CD4-positive, alpha-beta memory T cell (primary cell): ENCODE data around the gene RABGGTB. TPM values are rescaled to one million over a fixed set of nuclear protein-coding genes. Genes with fewer than 3 reads are reported as not detected.
A peak's percentile ranks its signal among the peaks of the same experiment; 100 is the strongest.

Experiments used
- CTCF ChIA-PET: fragments of 350-600 bp; sonication (Branson Sonifier 250); formaldehyde crosslinking; loops from one replicate; lab custom pipeline; 2021; ENCODE audit warnings: inconsistent platforms; ENCODE audit not compliant: partially characterized antibody; lab: Charles Lee
- POLR2A ChIA-PET: fragments of 350-600 bp; sonication (Branson Sonifier 250); formaldehyde crosslinking; loops from one replicate; lab custom pipeline; 2021; ENCODE audit not compliant: partially characterized antibody; lab: Charles Lee
- DNase-seq, 5 donors: peaks; one replicate each; pipeline versions ENCODE4 v3.0.0 to v3.0.0-alpha.2; 2020 to 2022; ENCODE audit warnings: mixed read lengths in 1 of 5
- H3K27ac ChIP-seq: one replicate; pipeline ENCODE4 v1.7.0; 2013; ENCODE audit warnings: low read depth, low read length
- H3K27me3 ChIP-seq: 2 replicates; pipeline ENCODE4 v1.7.0; 2013; ENCODE audit warnings: mild to moderate bottlenecking, low read length, moderate library complexity; ENCODE audit not compliant: insufficient read depth
- H3K36me3 ChIP-seq: 2 replicates; pipeline ENCODE4 v1.7.0; 2013; ENCODE audit warnings: mild to moderate bottlenecking, low read length, moderate library complexity; ENCODE audit not compliant: insufficient read depth
- H3K4me1 ChIP-seq: 2 replicates; pipeline ENCODE4 v1.7.0; 2013; ENCODE audit warnings: mild to moderate bottlenecking, low read length, moderate library complexity; ENCODE audit not compliant: insufficient read depth
- H3K4me3 ChIP-seq, 2 donors: one replicate each; pipeline ENCODE4 v1.7.0; 2013; ENCODE audit warnings: low read length in 2 of 2, mild to moderate bottlenecking in 1 of 2
- H3K9me3 ChIP-seq, 2 donors: one replicate each; pipeline ENCODE4 v1.7.0; 2013; ENCODE audit warnings: low read length in 2 of 2, control low read depth in 1 of 2; ENCODE audit not compliant: control insufficient read depth in 1 of 2
- H3K27ac Mint-ChIP-seq, 7 donors: one replicate each; pipeline ENCODE4 v1.8.0; 2020 to 2021; ENCODE audit warnings: mixed read lengths in 7 of 7, mild to moderate bottlenecking in 6 of 7, inconsistent platforms in 3 of 7, moderate library complexity in 3 of 7
- H3K27me3 Mint-ChIP-seq, 2 donors: one replicate each; pipeline ENCODE4 v1.8.0; 2020 to 2021; ENCODE audit warnings: mixed read lengths in 2 of 2
- H3K36me3 Mint-ChIP-seq, 2 donors: one replicate each; pipeline ENCODE4 v1.8.0; 2020 to 2021; ENCODE audit warnings: mixed read lengths in 2 of 2, inconsistent platforms in 1 of 2, mild to moderate bottlenecking in 1 of 2
- H3K4me1 Mint-ChIP-seq, 4 donors: one replicate each; pipeline ENCODE4 v1.8.0; 2020 to 2021; ENCODE audit warnings: mixed read lengths in 4 of 4, mild to moderate bottlenecking in 1 of 4
- H3K4me3 Mint-ChIP-seq, 8 donors: one replicate each; pipeline ENCODE4 v1.8.0; 2020 to 2021; ENCODE audit warnings: mixed read lengths in 8 of 8, mild to moderate bottlenecking in 7 of 8, moderate library complexity in 6 of 8, inconsistent platforms in 3 of 8
- H3K9me3 Mint-ChIP-seq, 8 donors: one replicate each; pipeline ENCODE4 v1.8.0; 2020 to 2021; ENCODE audit warnings: mixed read lengths in 8 of 8, mild to moderate bottlenecking in 5 of 8, inconsistent platforms in 3 of 8, moderate library complexity in 1 of 8
- intact Hi-C: fragments of 100-400 bp; cut with micrococcal nuclease; formaldehyde crosslinking; loops from one replicate; pipeline ENCODE4 v1.15.1; 2023
- polyA plus RNA-seq, 2 donors: library from polyadenylated mRNA; unstranded; fragments of 300-500 nt; fragmentation: Illumina TruSeq; gene quantifications; one replicate each; pipeline ENCODE4 v1.2.3, GENCODE V29; 2021
- total RNA-seq, 2 experiments: library from RNA; stranded (reverse); gene quantifications; one replicate each; pipeline ENCODE4 v1.2.3, GENCODE V29; 2021

RABGGTB gene
- total and polyA plus RNA-seq, 4 experiments from 2014 or later, result 9.1 to 97.8 (median 54.0) TPM

GRCh38 chr1:75785320-75785982 is 605 bp upstream of the RABGGTB start:
- DNase-seq, result no peak
- H3K9me3 ChIP-seq, result no peaks in the 10 kb centered on the region
- Mint-ChIP-seq H3K27ac (peak overlapping the region; percentile 95 to 100 (median 98)), H3K36me3 (peaks cover 21 to 36% of the 10 kb centered on the region in 2 donors), H3K27me3 (peaks cover 4 to 7% of the 10 kb centered on the region in 2 donors), H3K9me3 (no peaks in the 10 kb centered on the region), H3K4me3 (peak overlapping the region; percentile 93 to 100 (median 99)), H3K4me1 (peaks cover 27 to 53% (median 43%) of the 10 kb centered on the region in 4 donors)
- CTCF ChIA-PET, result no interaction called here
- peak overlapping the region; percentile 73 for H3K27ac ChIP-seq
- POLR2A ChIA-PET, result interaction anchor here (0.6 to 2.5 kb wide), 7 partner anchors 8 to 1994 kb away, joined by 4 to 20 read pairs (median 6); partner anchors contain the start of genes CRYZ, MIGA1, MSH4 and TYW3
- no peaks in the 10 kb centered on the region for H3K27me3 ChIP-seq
- intact Hi-C loops, result loop anchor here (5.0 to 10.0 kb wide), 3 partner anchors 287 to 1588 kb away; partner anchors contain the start of genes CRYZ, FPGT, LRRIQ3 and ST6GALNAC3
- peaks cover 43% of the 10 kb centered on the region for H3K4me1 ChIP-seq
- peak overlapping the region; percentile 88 to 95 for H3K4me3 ChIP-seq
- no peaks in the 10 kb centered on the region for H3K36me3 ChIP-seq

DNA sequence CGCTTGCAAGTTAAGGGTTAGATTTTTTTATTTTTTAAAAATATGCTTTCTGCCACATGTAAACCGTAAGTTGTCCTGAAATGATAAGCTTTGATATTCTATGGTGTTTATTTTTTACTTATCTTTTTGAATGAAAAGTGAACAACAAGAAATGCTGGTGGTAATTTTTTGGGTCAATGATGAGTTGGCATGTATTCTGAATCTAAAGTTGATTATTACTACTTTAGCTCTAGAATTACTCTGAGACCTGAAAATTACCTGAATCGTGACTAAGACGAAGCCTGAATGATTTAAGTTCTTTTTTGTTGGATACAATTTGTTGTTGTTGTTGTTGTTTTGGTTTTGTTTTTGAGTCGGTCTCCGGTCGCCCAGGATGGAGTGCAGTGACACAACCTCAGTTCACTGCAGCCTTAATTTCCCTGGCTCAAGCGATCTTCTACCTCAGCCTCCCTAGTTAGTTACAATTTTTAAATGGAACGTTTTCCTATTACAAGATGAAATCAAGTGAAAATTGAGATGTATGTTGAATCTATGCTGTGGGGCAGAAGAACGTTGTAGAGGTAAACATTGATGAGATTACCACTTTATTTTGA is 941 bp downstream of the RABGGTB start:
- DNase-seq, result no peak
- intact Hi-C loops, result loop anchor here (1.0 to 10.0 kb wide), 4 partner anchors 63 to 1590 kb away; partner anchors contain the start of genes ACADM, CRYZ, FPGT and LRRIQ3
- ChIA-PET CTCF (no interaction called here), POLR2A (interaction anchor here (0.7 to 2.5 kb wide), 6 partner anchors 9 to 1054 kb away, joined by 3 to 20 read pairs (median 7); partner anchors contain the start of genes CRYZ, MSH4 and TYW3)
- Mint-ChIP-seq H3K27ac (peak overlapping the region; percentile 92 to 100 (median 98)), H3K9me3 (no peaks in the 10 kb centered on the region), H3K4me3 (peak overlapping the region; percentile 93 to 100 (median 99)), H3K27me3 (no peaks in the 10 kb centered on the region), H3K4me1 (peaks cover 39 to 68% (median 54%) of the 10 kb centered on the region in 4 donors), H3K36me3 (peaks cover 35 to 51% of the 10 kb centered on the region in 2 donors)
- Histone ChIP-seq H3K27ac (peak overlapping the region; percentile 73), H3K4me1 (peaks cover 56% of the 10 kb centered on the region), H3K36me3 (peaks cover 10% of the 10 kb centered on the region), H3K27me3 (no peaks in the 10 kb centered on the region), H3K9me3 (no peaks in the 10 kb centered on the region), H3K4me3 (peak overlapping the region; percentile 88 to 95)

DNA sequence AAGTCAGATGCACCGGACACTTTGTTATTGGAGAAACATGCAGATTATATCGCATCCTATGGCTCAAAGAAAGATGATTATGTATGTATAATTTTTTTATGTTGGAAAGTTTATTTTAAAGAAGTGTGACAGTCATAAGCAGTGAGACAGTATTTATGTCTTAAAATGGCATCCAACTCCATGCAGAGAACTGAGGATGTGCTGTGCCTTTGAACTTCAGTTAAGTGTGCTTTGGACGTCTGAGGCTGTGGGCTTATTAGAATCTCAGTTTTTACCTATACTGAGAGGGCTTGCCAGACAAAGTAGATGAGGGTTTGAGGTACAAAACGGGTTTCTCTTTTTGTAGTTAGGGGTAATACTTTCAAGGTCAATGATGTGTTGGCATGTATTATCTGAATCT is 1.5 kb downstream of the RABGGTB start:
- H3K4me3 ChIP-seq, result peak overlapping the region; percentile 88 to 95
- Mint-ChIP-seq H3K27me3 (no peaks in the 10 kb centered on the region), H3K36me3 (peaks cover 35 to 56% of the 10 kb centered on the region in 2 donors), H3K4me3 (peak overlapping the region; percentile 93 to 100 (median 99)), H3K4me1 (peaks cover 41 to 72% (median 54%) of the 10 kb centered on the region in 4 donors), H3K9me3 (no peaks in the 10 kb centered on the region), H3K27ac (peak overlapping the region; percentile 92 to 100 (median 98))
- no peak for DNase-seq
- peak overlapping the region; percentile 73 for H3K27ac ChIP-seq
- intact Hi-C loops, result loop anchor here (5.0 to 10.0 kb wide), 3 partner anchors 285 to 1590 kb away; partner anchors contain the start of genes CRYZ, FPGT, LRRIQ3 and ST6GALNAC3
- H3K36me3 ChIP-seq, result peaks cover 15% of the 10 kb centered on the region
- no peaks in the 10 kb centered on the region for H3K27me3 ChIP-seq
- ChIA-PET CTCF (interaction anchor here (0.6 kb wide), 1 partner anchor 1746 kb away, joined by 3 read pairs; no protein-coding TSS in a partner anchor), POLR2A (no interaction called here)
- H3K4me1 ChIP-seq, result peaks cover 61% of the 10 kb centered on the region
- H3K9me3 ChIP-seq, result no peaks in the 10 kb centered on the region

DNA sequence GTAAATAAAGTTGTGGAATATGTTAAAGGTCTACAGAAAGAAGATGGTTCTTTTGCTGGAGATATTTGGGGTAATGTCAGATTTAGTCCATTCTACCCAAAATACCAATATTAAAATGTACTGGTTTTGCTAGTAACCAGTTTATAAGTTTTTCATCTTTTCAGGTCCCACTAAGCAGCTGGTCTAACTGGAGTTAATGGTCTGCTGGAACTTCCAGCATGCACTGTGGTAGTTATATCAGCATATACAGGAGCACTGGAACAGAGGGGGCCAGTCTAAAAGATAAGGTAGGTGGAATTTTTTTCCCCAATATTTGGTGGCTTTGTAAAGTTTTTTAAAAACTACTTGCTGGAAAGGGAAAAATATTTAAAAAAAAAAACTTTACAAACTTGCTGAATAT is 3.9 kb downstream of the RABGGTB start:
- ChIA-PET POLR2A (no interaction called here), CTCF (no interaction called here)
- no peak for DNase-seq
- no peaks in the 10 kb centered on the region for H3K9me3 ChIP-seq
- H3K36me3 Mint-ChIP-seq, result peaks cover 49 to 79% of the 10 kb centered on the region in 2 donors
- peaks cover 24% of the 10 kb centered on the region for H3K36me3 ChIP-seq
- peaks cover 60% of the 10 kb centered on the region for H3K4me1 ChIP-seq
- H3K9me3 Mint-ChIP-seq, result no peaks in the 10 kb centered on the region
- peak overlapping the region in 6 of 8 donors; percentile 26 to 100 (median 98) for H3K4me3 Mint-ChIP-seq
- H3K27ac ChIP-seq, result peak overlapping the region; percentile 36
- H3K27me3 Mint-ChIP-seq, result no peaks in the 10 kb centered on the region
- intact Hi-C loops, result loop anchor here (5.0 to 10.0 kb wide), 3 partner anchors 282 to 1593 kb away; partner anchors contain the start of genes CRYZ, FPGT, LRRIQ3 and ST6GALNAC3
- no peak overlapping the region for H3K4me3 ChIP-seq
- peaks cover 41 to 80% (median 61%) of the 10 kb centered on the region in 4 donors for H3K4me1 Mint-ChIP-seq
- no peaks in the 10 kb centered on the region for H3K27me3 ChIP-seq
- peak overlapping the region; percentile 80 to 100 (median 93) for H3K27ac Mint-ChIP-seq

DNA sequence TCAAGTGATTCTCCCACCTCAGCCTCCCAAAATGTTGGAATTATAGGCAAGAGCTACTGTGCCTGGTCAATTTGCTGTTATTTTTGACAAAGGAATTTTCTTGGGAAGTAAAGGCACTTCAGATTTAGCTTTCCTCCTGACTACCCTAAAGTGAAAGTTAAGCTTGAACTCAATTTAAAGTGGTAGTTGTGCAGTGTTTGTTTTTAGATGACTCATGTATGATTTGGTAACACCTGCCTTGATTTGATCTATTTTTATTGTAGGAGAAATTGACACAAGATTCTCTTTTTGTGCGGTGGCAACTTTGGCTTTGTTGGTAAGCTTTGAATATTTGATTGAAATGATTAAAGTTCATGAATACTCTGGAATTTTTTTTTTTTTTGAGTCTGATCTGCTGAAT is 5.0 kb downstream of the RABGGTB start:
- no peaks in the 10 kb centered on the region for H3K9me3 ChIP-seq
- H3K27me3 Mint-ChIP-seq, result no peaks in the 10 kb centered on the region
- no peak overlapping the region for H3K4me3 ChIP-seq
- peaks cover 34% of the 10 kb centered on the region for H3K36me3 ChIP-seq
- no peaks in the 10 kb centered on the region for H3K27me3 ChIP-seq
- peaks cover 53 to 82% of the 10 kb centered on the region in 2 donors for H3K36me3 Mint-ChIP-seq
- H3K4me1 Mint-ChIP-seq, result peaks cover 37 to 70% (median 55%) of the 10 kb centered on the region in 4 donors
- no peak for DNase-seq
- peak overlapping the region; percentile 80 to 96 (median 93) for H3K27ac Mint-ChIP-seq
- intact Hi-C loops, result no loop called here
- peaks cover 53% of the 10 kb centered on the region for H3K4me1 ChIP-seq
- CTCF ChIA-PET, result no interaction called here
- H3K9me3 Mint-ChIP-seq, result no peaks in the 10 kb centered on the region
- peak overlapping the region in 6 of 8 donors; percentile 20 to 99 (median 68) for H3K4me3 Mint-ChIP-seq
- H3K27ac ChIP-seq, result peak overlapping the region; percentile 36
- POLR2A ChIA-PET, result no interaction called here

GRCh38 chr1:75792091-75792490 is 6.0 kb downstream of the RABGGTB start:
- Mint-ChIP-seq H3K9me3 (no peaks in the 10 kb centered on the region), H3K4me1 (peaks cover 39 to 66% (median 51%) of the 10 kb centered on the region in 4 donors), H3K36me3 (peaks cover 60 to 81% of the 10 kb centered on the region in 2 donors), H3K27ac (peak overlapping the region in 1 of 7 donors; percentile 95), H3K27me3 (no peaks in the 10 kb centered on the region), H3K4me3 (no peak overlapping the region)
- Histone ChIP-seq H3K27me3 (no peaks in the 10 kb centered on the region), H3K9me3 (no peaks in the 10 kb centered on the region), H3K27ac (no peak overlapping the region), H3K4me3 (no peak overlapping the region), H3K4me1 (peaks cover 52% of the 10 kb centered on the region), H3K36me3 (peaks cover 41% of the 10 kb centered on the region)
- intact Hi-C loops, result no loop called here
- no peak for DNase-seq
- POLR2A ChIA-PET, result no interaction called here
- CTCF ChIA-PET, result no interaction called here
